Measurements from ENCODE around the gene ARHGEF16.

Gene ARHGEF16

DNA sequence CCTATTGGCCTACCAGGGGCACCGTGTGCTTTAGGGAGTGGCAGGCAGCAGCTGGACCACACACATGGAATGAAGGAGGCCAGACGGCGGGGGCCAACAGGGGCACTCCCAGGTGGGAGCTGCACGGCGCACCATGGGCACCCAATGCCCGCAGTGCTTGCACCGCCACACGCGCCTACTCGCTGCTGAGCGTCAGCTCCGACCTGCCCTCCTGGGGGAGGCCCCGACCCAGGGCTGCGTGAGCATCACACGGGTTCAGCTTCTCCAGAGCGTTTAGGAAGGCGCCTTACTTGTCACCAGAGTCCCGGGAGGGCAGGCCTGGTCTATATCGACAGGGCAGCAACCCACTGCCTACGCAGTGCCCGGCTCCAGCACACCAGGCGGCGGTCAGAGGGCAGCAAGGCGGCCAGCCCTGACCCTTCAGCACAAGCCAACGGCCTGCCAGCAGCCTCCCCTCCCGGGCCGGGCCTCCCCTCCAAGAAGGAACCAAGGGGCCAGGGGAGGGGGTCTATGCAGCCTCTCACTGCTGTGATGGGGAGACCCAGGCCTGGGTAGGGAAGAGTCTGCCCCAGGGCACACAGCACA lies 64.9 kb downstream of the ARHGEF16 start:
- DNase-seq (ENCODE audit: low read depth) = no peak

DNA sequence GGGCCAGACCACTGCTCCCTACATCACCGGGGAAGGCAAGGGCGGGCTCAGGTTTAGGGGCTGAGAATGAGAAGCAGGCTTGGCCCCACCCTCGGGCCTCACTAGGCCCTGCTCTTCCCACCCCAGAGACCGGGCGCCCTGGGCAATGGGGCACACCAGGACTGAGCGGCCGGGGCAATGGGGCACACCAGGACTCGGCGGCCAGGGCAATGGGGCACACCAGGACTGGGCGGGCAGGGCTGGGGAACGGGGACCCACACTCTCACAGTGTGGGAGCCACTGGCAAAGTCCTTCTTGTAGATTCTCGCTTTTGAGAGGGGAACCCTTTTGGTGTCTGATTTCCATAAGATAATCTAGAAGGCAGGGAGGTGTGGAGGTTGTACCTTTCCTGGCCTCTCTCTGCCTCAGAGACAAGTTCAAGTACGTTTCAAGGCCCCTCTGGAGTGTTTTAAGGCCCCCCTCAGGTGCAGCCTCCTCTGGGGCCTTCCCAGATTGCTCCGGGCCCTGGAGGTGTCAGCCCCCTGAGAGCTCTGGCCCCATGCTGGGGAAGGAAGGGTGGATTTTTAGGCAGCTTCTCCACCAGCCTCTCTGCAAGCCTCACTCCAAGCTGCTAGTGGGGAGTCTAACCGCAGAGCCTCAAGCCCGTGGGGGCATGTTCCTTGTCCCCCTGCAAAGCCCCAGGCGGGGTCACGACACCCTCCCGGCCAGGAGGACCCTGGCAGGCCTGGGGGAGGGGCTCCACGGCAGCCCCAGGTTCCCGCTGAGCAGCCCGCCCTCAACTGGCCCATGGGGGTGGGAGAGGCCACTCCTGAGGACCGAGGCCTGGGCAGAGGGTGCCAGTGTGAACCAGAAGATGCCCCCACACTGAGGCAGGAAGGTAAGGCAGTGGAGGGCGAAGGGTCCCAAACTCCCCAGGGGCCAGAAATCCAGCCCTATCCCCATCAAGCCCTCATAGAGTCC lies 66.2 kb downstream of the ARHGEF16 start:
- no peak for DNase-seq (ENCODE audit: low read depth)

DNA sequence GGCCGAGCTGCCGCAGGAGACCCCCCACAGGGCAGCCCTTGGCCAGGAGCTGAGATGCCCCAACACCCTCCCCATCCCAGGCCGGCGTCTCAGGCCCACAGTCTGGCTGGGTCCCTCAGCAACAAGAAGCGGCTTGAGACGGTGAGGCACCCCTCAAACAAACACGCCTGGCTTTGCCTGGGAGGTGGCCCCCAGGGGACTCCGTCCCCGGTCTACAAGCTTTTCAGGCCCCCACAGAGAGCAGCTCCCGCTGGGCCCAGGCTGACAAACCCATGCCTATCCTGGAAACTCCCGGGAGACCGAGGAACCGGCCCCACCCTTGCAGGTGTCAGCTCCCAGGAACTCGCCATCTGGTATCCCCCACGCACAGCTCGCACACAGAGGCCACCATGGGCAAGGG lies 67.0 kb downstream of the ARHGEF16 start:
- DNase-seq (ENCODE audit: low read depth) = no peak

DNA sequence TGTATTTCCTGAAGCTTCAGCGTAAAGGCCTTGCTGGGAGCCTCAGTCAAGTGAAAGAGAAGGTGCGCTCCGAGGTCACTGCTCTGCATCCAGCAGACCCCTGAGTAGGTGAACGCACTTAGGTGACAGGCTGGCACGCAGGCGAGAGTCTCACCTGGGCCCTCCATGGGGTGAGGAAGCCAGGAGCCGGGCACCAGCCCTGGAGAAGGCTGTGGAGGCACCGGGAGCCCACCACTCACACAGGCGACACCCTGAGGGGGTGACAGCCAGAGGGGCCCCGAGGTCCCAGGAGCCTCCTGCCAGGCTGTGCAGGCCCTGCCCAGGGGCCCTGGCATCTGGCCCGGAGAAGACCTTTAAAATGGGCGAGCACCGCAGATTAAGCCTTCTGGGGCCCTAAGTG lies 67.6 kb downstream of the ARHGEF16 start:
- DNase-seq (ENCODE audit: low read depth) = no peak

DNA sequence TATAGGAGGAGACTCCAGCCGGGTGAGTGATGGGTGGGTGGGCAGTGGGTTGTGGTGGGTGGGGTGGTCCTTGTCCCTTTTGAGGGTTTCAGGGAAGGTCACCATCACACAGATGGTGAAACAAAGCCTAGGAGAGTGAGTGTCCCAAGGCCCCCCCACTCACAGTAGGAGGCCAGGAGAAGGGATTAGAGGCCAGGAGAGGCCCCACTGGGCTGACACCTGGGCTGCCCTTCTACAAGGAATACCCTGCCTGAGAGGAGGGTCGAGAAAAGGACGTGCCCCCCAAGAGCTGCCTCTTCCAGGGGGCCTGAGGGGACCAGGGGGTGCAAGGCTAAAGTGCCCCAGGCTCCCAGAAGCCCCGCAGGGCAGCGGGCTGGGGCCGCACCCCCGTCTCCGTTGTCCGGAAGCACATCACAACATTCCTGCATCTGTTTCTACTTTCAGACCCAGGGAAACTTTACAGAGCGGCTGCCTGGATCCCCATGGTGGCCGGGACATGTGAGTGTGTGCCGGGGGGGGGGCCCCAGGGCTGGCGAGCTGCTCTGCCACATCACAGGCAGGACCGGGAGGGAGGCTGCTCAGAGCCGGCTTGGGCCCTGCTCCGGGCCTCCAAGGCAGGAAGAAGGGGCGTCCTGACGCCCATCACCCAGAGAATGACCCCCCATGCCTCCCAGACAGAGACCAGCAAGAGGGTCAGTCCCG lies 68.2 kb downstream of the ARHGEF16 start:
- DNase-seq (ENCODE audit: low read depth) = no peak

DNA sequence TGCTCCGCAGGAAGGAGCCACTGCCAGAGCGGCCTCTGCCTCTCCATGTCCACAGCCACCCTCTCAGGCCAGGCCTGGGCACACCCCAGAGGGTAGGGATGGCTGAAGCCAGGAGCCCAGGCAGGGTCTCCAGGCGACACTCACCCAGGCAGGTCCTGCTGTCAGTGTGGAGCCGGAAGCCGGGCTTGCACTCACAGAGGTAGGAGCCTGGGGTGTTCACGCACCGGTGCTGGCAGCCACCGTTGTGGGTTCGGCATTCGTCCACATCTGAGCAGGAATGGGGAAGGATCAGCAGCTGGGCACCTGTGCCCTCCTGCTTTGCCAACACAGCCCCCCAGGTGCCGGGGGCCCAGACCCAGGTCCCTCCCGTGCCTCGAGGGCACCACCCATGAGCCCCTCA lies 69.5 kb downstream of the ARHGEF16 start:
- DNase-seq (ENCODE audit: low read depth) = no peak

DNA sequence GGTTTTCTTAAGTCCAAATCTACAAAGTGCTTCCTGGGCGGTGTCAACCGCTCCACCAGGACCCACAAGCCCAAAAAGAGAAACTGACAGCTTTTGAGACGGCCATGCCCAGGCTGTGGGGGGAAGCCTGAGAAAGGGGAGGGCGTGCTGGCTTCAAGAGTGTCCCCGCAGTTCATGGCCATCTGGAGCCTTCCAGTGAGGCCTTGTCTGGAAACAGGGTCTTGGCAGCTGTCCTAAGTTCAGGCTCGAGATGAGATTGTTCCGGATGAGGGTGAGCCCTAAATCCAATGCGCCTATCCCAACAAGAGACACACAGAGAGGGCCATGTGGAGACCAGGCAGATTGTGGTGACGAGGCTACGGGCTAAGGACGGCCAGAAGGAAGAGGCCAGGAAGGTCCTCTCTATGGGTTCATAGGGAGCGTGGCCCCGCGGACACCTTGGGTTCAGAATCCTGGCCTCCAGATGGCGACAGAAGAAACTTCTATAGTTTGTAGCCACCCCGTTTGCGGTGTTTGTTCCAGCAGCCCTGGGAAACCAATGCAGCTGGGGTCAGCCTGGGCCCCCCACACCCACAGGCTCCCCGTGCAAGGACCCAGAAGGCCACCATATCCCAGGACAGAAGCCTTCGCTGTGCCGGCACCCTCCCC lies 70.2 kb downstream of the ARHGEF16 start:
- DNase-seq (ENCODE audit: low read depth) = no peak

DNA sequence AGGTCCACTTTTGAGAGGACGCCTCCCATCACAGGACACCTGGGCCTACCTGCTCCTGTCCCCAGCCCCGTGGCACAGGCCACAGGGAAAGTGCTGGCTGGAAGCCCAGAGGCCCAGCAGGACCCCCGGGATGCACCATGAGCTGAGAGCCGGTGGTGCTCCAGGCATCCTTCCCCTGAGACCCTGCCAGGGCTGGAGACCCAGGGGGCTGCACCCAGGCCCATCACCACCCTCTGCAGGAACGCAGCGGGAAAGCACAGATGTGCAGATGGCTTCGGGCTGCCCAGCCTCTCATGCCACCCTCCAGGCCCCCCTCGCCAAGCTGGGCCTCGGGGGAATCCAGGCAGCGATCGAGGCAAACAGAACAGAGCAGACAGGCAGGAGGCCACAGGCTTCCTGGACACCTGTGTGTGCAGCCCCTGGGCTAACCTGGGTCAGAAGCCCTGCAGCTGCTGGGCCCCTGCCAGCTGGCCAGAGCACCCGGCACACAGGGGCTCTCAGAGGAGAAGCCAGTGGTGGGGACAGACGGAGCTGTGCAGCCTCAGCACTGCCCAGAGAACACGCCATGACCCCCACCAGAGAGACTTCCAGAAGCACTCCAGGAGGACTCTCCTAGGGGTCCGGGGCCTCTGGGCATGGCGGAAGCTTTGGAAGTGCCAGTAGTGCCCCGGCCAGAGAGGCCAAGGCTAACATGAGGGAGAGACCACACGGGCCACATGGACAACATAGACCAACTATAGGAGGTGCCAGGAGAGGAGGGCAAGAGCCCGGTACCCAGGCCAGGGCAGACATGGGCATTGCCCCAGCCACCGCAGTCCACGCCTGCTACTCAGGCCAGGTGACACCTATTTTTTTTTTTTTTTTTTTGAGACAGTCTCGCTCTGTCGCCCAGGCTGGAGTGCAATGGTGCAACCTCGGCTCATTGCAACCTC lies 71.4 kb downstream of the ARHGEF16 start:
- no peak for DNase-seq (ENCODE audit: low read depth)

DNA sequence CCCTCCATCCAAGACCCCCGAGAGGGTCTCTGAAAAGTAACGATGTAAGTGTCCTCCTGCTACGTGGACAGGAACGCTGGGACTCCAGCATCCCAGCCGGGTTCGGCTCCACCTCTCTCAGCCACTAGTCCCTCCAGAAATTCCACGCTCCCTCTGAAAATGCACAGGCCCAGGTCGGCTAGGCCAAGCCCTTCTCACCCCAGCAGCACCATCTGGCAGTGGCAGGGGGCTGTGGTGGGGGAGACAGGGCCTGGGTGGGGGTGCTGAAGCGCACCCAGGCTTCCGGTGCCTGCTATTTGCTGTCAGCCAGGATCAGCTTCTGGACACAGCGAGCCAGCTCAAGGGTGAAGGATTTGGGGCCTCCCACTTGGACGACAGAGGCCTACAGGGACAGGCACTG lies 73.3 kb downstream of the ARHGEF16 start:
- DNase-seq (ENCODE audit: low read depth) = no peak

DNA sequence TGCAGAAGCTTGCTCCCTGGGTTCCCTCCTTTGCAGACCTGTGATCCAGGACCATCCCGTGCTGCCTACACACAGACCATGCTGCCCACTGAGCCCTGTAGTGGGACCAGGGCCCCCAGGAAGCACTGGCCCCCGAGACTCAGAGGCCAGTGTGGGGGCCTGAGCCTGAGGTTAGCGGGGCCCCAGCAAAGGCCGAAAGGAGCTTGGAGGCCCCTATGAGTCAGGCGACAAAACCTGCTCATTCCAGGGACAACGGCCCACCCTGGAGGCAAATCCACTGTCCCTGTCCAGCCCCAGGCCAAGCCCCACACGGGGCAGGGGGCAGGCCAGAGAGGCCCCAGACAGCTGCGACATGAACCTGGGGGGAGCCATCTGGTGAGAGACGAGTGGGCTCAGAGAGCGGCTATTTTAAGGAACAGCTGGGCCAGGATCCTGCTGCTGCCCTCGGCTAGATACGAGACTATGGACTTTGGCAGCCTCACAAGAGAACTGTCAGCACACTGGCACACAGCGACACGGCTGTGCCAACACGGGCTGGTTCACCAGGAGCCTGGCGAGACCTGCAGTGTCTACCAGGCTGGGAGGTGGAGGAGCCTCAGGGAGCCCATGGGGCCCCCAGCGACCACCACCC lies 74.7 kb downstream of the ARHGEF16 start:
- DNase-seq (ENCODE audit: low read depth) = no peak

DNA sequence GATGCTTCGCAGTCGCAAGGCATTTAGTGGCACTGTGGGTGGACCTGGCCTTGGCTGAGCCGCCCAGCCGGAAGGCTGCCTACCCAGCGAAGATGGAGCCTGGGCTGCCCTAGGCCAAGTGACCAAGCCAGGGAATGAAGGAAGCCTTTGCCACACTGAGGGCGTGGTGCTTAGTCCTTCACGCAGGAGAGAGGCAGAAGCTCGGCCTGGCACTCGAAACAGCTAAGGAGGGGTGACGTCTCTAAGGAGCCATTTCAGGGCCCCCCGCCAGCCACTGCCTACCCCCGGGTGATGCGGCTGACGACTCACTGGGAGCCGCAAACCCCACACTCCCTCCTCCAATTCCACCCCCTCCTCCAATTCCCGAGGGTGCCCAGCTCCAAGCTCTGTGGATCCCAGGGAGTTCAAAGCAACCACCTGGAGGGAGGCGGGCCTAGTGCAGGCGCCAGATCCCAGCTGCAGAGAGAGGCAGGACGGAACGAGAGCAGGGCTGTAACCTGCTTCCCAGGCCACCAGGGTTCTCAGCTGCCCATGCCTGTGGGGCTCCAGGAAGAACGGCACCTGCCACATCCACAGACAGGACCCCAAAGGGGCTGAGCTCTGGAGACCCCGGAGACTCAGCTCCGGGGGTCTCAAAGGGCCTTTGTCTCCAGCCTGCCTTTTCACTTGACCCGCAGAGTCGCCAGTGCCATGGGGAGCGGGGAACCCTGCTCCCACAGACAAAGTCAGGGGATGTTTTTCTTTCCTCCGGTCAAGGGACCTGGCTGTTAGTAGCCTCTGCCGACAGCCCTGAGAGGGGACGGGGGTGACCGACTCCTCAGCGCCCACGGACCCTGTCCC lies 75.8 kb downstream of the ARHGEF16 start:
- DNase-seq (ENCODE audit: low read depth) = no peak
